ENCODE data around the gene RNF150. TPM values are rescaled to one million over a fixed set of nuclear protein-coding genes. Genes with fewer than 3 reads are reported as not detected.
"Not testable (repeated sequence)": the region's sequence is repeated elsewhere in the genome, so short reads cannot be mapped to it uniquely, and the experiment has no call there.

Gene RNF150
- total and polyA plus RNA-seq, 9 donors: 7.6 to 43.2 (median 31.2) TPM

DNA sequence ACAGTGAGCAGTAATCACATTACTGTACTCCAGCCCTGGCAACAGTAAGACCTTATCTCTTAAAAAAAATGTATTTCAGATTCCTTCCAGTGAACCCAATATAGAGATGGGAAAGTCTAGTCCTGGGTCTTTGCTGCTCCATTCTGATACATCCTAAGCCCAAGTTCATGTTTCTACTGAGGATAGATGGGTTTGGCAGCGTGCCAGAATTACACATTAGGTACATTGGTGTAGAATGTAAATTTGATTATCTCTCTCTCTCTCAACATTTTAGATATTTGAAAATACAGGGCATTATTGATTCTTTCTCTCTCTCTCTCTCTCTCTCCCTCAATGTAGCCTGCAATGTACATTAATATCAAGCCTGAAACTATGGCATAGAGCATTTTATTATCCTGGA is 43.9 kb upstream of the RNF150 start:
- TF ChIP-seq EP300 (IDR thresholded peaks at IDR 0.05) (no peak), POLR2A (IDR thresholded peaks at IDR 0.05) (no peak)
- TF ChIP-seq, protein P1, sequence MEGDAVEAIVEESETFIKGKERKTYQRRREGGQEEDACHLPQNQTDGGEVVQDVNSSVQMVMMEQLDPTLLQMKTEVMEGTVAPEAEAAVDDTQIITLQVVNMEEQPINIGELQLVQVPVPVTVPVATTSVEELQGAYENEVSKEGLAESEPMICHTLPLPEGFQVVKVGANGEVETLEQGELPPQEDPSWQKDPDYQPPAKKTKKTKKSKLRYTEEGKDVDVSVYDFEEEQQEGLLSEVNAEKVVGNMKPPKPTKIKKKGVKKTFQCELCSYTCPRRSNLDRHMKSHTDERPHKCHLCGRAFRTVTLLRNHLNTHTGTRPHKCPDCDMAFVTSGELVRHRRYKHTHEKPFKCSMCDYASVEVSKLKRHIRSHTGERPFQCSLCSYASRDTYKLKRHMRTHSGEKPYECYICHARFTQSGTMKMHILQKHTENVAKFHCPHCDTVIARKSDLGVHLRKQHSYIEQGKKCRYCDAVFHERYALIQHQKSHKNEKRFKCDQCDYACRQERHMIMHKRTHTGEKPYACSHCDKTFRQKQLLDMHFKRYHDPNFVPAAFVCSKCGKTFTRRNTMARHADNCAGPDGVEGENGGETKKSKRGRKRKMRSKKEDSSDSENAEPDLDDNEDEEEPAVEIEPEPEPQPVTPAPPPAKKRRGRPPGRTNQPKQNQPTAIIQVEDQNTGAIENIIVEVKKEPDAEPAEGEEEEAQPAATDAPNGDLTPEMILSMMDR (IDR thresholded peaks at IDR 0.05): no peak
- intact Hi-C loops (cut with DNase I): no loop called here
- Histone ChIP-seq H3K27ac (no peak overlapping the region), H3K4me3 (no peak overlapping the region), H3K9me3 (no peaks in the 10 kb centered on the region), H3K4me1 (ENCODE audit: insufficient read depth) (no peaks in the 10 kb centered on the region), H3K36me3 (no peaks in the 10 kb centered on the region), H3K27me3 (no peaks in the 10 kb centered on the region)
- 32 to 54% (median 33%) methylated on average over 1 of the region's 1 CpG for WGBS, 3 donors
- no peak for DNase-seq

DNA sequence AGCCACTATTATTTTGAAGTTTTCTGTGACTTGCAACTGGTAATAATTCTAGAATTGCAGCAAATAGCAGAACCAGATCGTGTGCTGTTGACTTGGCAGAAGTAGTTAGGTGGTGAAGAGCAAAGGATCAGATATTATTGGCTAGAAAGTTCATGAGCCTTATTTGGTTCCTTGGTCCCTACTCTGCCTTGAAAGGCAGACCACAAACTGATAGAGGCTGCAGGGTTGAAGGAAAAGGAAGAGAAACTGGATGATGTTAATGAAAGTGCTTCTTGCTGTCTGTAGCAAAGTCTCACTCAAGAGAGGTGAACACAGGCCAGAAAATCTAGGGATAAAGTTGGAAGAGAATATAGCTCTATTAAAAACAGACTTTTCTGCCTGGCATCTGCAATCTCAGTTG is 41.2 kb upstream of the RNF150 start:
- DNase-seq: no peak
- Histone ChIP-seq H3K27me3 (no peaks in the 10 kb centered on the region), H3K4me3 (no peak overlapping the region), H3K27ac (no peak overlapping the region), H3K9me3 (no peaks in the 10 kb centered on the region), H3K36me3 (no peaks in the 10 kb centered on the region), H3K4me1 (ENCODE audit: insufficient read depth) (no peaks in the 10 kb centered on the region)
- TF ChIP-seq POLR2A (IDR thresholded peaks at IDR 0.05): no peak
- TF ChIP-seq, protein P1 (IDR thresholded peaks at IDR 0.05): no peak
- TF ChIP-seq EP300 (IDR thresholded peaks at IDR 0.05): no peak
- WGBS, 3 donors: 37 to 77% (median 48%) methylated on average over 1 of the region's 1 CpG
- intact Hi-C loops (cut with DNase I): no loop called here

DNA sequence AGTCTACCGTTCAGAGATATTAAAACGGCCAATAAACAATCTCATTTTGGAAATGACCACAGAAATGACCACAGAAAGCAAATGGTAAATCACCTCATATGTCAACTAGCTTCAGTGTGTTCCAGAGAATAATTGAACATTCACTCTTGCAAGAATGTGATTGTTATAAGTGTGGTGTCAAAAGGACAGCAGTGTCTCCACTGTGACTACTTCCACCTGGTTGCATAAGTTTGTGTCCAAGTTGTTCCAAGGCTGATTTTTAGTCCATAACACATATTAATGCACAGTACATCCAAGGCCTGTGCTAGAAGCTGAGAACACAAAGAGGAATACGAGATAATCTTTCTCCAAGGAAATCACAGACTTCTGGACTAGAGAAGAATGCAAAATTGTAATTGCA is 37.4 kb upstream of the RNF150 start:
- Histone ChIP-seq H3K27ac (no peak overlapping the region), H3K9me3 (no peaks in the 10 kb centered on the region), H3K4me3 (no peak overlapping the region), H3K27me3 (no peaks in the 10 kb centered on the region), H3K4me1 (ENCODE audit: insufficient read depth) (no peaks in the 10 kb centered on the region), H3K36me3 (no peaks in the 10 kb centered on the region)
- intact Hi-C loops (cut with DNase I): no loop called here
- TF ChIP-seq, protein P1 (IDR thresholded peaks at IDR 0.05): no peak
- TF ChIP-seq EP300 (IDR thresholded peaks at IDR 0.05) (no peak), POLR2A (IDR thresholded peaks at IDR 0.05) (no peak)
- WGBS, 3 donors: 23 to 25% (median 25%) methylated on average over 3 of the region's 3 CpGs
- no peak for DNase-seq

DNA sequence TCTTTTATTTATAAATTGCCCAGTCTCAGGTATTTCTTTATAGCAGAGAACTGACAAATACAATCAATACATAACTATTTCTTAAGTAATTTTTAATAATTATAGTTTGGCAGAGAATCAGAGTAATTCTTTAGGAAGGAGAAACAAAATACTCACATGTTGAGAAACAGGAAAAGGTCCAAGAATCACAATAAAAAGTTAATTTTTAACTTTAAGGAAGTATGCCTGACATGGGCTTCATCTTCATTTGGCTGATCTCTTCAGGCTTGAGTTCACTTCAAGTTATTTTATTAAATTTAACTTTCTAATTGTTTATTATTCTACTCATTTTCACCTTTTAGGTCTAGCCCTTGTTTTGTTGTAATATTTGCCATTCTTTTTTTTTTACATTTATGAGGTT is 36.1 kb upstream of the RNF150 start:
- no peak overlapping the region for H3K4me3 ChIP-seq
- no peak for DNase-seq
- intact Hi-C loops (cut with DNase I): no loop called here
- TF ChIP-seq, protein P1 (IDR thresholded peaks at IDR 0.05): no peak
- TF ChIP-seq POLR2A (IDR thresholded peaks at IDR 0.05) (no peak), EP300 (IDR thresholded peaks at IDR 0.05) (no peak)
- H3K27me3 ChIP-seq: no peaks in the 10 kb centered on the region
- H3K36me3 ChIP-seq: no peaks in the 10 kb centered on the region
- no peaks in the 10 kb centered on the region for H3K4me1 ChIP-seq (ENCODE audit: insufficient read depth)
- H3K9me3 ChIP-seq: no peaks in the 10 kb centered on the region
- H3K27ac ChIP-seq: no peak overlapping the region

DNA sequence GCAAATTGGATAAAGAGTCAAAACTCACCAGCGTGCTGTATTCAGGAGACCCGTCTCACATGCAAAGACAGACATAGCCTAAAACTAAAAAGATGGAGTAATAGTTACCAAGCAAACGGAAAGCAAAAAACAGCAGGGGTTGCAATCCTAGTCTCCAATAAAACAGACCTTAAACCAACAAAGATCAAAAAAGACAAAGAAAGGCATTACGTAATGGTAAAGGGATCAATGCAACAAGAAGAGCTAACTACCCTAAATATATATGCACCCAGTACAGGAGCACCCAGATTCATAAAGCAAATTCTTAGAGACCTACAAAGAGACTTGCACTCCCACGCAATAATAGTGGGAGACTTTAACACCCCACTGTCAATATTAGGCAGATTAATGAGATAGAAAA is 31.7 kb upstream of the RNF150 start:
- H3K4me1 ChIP-seq (ENCODE audit: insufficient read depth); H3K27ac ChIP-seq; DNase-seq; H3K27me3 ChIP-seq; H3K9me3 ChIP-seq; intact Hi-C loops (cut with DNase I); H3K4me3 ChIP-seq; H3K36me3 ChIP-seq: not testable (repeated sequence)
- 91 to 92% (median 92%) methylated on average over 5 of the region's 5 CpGs for WGBS, 3 donors
